CD4-positive, alpha-beta T cell treated with Interleukin-21 for 1 hour (primary cell): ENCODE data around the gene RAX.

Experiments
- DNase-seq: peaks from one replicate; pipeline ENCODE4 v3.0.0-alpha.2; 2020

RAX gene

DNA sequence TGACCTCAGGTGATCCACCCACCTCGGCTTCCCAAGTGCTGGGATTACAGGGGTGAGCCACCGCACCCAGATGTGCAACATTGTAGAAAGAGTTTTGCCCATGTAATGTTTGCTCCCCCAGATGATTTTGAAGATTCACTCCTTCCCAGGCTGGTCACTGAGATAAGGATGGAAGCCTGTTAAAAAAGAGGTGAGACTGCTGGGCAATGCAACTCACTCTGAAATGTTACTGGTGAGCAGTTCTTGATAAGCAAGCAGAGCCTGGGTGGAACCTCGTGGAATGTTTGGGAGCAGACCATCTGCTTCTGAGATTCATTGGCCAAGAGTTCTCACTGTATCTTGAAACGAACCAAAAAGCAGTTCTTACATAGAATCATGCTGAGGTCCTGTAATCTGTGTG lies 33.6 kb downstream of the RAX start:
- DNase-seq = no peak

DNA sequence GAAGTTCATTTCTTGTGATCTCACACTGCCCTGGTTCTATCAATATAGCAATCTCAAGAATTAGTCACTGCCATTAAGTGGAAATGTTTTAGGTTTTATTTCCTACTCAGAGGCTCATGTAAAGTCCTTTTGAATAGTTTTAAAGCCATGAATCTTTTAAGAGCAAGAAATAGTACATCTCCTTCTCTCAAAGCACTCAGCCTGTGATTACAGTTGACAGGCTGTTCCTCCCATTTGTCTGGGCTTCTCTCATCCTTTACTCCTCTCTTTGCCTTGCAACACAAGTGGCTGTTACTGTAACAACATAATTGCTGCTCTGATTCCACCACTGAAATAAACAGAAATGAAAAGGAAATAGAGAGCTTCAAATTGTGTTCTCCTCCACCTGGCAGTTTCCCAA lies 34.9 kb downstream of the RAX start:
- no peak for DNase-seq

DNA sequence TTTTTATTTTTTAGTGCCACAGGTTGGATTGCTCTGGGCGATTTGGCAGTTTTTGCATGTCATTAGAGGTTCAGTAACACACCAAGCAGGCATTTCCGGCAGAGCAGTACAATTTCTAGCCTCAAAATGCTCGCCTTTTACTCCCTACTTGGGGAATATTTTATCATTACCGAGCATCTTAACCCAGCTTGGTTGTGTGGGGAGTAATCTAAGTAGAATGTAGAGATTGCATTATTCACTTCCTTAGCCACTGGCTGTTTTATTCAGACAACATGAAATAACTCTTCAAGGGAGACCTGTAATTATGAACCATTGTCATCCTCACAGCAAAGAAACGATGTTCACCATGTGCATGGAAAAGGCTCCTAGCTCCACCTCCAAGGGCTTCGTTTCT lies 40.2 kb downstream of the RAX start:
- DNase-seq = no peak

DNA sequence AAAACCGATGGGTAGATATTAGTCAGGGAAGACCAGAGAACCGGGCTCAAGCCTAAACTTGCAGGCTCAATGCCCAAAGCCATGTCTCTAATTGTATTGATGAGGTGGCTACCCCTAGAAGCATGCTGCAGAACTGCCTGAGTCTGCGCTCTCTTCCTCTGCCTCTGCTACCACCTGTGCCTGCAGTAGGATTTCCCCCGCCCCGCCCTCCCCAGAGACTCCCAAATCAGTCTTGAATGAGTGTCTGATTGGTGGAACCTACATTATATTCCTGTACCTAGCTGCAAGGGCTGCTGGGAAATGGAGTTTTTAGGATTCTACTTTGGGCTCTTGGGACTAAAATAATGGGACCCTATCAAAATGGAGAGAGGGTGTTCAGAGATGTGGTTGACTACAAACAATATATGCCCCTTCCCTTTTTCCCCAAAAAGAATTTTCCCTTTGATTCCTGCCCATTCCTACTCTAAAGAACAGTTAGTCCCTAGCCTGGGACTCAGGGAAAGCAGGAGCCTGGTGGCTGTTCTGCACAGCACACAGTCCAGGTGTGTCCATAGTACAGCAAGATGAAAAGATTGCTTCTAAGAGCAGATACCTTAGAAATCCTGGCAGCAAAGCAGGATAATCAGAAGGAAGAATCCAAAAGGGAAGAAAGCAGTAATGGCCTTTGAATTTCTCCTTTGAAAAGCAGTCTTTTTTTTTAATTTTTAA lies 40.8 kb downstream of the RAX start:
- no peak for DNase-seq

DNA sequence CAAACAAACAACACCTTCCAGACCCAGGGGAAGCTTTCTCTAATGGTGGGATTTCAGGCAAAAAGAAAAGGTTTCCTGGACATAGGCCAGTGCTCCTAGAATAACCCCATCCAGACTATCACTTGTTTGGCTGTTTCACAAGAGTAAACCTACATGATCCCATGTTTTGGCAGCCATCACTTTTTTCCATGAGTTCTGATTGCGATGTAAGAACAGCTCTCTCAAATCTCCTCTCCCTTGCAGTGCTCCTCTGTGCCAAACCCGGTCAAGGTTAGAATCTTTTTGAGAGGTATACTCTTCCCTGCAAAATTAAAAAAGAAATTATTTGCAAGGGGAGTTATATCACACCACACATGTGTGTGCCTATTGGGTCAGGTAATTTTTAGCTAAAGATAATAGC lies 41.4 kb downstream of the RAX start:
- no peak for DNase-seq

DNA sequence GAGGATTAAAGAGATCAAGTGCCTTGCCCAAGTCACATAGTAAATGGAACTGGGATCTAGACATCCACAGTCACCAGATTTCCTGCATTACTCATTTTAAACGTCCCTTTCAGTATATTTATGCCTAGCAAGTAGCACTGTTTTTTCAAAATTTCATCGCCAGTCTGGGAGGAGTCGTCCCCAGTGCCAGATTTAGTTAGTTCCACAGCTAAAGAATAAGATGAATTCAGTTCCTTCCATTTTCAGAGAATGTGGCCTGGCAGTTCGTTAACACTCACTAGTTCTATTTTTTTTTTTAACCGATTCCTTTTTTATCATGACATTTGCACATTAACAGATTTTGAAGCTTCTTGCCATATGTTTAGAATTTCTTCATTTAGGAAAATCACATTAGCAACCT lies 42.1 kb downstream of the RAX start:
- DNase-seq = no peak

DNA sequence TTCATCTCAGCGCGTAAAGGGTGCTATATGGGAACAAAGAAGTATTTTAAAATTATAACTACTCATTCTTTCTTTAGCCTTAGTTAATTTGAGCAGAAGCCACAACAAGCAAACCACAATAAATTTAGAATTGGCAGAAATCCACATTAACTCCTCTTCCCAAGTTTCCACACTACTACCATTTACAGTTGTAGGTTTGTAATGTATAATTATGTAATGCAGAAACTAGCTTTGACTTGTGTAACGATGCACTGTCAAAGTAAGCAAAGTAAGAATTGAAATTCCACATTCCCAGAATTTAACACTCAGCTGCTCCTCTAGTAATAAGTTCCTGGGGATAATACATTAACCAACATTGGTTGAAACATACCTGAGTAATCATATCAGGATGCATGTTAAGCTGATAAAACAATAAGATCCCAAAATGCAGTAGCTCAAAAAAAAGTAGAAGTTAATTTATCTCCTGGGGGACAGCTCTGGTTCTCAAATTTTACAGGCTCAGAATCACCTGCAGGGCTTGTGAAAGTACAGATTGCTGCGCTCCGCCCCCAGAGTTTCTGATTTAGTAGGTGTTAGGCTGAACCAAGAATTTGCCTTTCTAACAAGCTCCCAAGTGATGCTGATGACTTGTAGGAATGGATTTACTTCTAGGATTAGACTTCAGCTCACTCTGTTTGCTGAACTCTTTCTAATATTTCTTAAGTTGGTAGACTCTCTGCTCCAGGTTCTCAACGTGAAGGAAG lies 43.4 kb downstream of the RAX start:
- DNase-seq = no peak

DNA sequence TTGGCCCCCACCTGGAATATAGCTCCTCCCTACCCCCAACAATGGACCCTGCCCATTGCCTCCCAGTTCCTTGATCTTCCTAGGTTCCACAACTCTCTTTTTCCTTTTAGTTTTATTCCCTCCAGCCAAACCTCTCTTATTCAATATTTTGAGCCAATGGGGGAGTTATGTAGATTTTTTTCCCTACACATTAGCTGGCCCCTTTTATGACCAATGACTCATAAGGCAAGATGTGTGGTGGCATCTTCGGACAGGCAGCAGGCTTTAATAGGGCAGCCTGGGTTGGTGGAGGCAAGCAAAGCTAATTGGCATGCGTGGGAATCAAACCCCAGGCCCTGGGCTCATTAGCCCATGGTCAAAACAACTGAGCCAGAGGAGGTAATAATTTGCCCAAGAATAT lies 44.1 kb downstream of the RAX start:
- no peak for DNase-seq

DNA sequence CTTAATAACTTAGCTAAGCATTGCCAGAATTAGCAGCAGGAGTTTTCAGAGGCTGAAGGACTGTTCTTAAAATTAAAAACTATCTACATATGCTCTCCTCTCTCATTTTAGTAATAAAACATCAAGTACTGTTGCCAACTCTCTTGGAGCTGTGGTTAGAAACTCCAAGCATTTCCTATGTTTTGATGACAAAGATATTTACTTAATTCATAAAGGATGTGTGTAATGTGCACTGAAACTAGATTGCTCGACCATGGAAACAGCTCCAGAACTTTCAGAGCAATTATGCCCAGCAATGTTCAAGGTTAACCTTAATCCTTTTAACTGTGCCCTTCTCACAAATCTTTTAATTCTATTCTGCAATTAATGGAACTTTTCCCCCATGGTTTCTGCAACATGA lies 44.9 kb downstream of the RAX start:
- no peak for DNase-seq

DNA sequence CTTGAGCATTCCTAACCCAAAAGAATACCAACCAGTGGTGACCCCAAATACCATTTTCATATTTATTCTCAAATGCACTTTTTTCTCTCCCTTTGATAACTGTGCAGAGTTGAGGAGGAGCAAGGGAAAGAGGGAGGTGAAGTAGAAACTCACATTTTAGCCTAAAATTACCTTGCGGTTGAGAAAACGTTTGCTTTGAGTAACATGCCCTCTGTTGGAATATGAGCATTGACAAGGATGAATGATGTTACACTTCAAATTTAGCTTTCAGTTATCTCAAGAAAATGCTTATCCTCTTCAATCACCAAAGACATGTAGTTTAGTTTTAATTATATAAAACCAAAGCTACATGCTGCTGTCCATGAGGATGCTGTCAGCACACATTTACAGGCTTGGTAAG lies 50.9 kb downstream of the RAX start:
- no peak for DNase-seq

DNA sequence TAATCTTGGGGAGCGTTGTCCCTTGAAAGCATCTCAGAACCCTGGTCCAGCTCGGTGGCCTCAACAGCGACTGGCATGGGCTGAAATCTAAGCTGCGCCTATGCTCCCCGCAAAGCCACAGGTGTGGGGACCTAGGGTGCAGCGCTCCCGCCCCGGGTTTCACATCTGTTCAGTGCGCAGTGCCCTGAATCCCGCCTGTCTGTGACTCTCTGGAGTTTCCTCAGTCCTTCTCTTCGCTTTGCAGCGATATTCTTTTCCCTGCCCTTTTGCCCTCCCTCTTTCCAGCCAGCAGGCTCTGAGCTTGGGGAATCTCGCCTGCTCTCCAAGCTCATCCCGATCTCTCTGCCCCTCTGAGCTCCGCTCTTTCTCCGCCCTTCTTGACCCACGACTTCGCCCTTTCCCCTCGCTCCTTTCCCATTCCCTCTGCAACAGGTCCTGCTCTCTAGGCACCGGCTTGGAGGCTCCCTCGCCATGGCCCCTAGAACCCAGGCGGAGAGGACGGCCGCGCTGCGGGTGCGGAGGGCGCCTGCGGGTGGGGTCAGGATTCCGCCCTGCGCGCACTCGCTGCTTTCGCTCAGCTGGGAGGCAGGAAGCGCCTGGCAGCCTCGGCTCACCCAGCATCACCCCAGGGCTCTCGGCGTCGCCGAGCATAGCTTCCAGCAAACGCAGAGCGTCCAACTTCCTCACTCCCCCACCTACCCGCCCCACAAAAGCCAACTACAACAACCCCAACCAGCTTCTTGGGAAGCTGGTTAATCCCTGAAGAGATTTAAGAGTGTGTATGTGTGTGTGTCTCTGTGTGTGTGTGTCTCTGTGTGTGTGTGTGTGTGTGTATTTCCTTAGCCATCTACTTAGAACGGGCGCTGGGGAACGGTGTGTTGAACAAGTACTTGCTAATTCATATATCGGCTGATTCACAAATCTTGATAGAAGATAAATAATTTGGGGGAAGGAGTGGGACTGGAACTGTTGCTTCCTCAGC lies 52.2 kb downstream of the RAX start:
- no peak for DNase-seq

DNA sequence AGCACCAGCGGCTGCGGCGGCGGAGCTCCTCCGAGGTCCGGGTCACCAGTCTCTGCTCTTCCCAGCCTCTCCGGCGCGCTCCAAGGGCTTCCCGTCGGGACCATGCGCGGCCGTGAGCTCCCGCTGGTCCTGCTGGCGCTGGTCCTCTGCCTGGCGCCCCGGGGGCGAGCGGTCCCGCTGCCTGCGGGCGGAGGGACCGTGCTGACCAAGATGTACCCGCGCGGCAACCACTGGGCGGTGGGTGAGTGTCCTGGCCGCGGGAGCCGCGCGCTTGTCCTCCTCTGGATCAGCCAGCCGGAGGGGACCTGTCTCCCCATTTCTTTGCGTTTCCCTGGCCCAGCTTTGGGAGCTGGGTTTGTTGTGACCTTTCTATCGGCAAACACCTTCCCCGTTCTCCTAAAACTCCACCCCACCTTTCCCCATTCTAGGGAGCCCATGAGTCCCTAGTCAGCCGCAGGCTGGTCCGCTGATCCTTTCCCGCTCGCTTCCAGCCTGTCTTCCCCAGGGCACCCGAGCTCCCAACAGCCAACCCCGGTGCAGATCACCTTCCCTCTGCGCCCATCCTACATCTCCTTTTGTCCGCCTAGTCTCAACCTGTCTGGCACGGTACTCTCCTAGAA lies 53.0 kb downstream of the RAX start:
- no peak for DNase-seq

DNA sequence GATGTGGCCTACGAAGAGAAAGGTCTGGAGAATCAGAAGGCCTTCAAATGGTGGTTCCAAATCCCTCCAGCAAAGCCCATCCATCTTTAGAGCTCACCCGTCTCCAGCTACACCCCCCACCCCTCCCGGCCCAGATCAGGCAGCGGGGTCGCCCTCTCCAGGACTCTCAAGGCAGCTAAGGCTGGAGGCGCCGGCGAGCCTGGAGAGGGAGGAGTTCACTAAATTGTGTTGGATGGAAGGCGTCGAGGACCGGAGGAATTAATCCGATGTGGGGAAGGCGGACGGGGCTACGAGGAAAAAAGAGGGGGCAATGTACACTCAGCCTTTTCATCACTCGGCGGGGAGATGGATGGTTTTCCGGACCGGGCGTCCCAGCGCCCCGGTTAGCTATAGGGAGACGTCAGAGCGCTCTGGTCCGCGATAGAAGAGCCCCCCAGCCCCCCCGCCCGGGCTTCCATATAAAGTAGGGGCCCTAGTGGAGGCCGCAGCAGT lies 53.5 kb downstream of the RAX start, which contains the start of gene GRP:
Gene GRP (plus strand): TSS at position 487 of the 492 bp plus-strand sequence. CDS start 108 bp downstream, outside the sequence.
- no peak for DNase-seq

DNA sequence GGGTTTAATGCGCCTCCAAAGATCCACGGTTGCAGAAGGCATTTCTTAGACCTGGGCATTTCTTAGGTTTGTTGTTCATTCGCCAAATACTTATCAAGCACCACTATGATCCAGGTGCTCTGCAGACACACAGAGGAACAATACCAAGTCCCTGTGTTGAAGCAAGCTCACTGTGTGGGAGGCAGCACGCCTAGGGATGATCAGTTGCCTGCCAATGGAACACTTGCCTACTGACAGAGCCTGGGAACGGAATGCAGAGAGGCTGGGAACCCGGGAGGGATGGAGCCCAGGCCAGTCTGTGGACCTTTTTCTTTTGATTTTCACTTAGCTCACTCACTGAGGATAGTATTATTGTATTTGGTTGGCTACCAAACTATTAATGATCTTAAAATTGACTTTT lies 55.2 kb downstream of the RAX start:
- DNase-seq = no peak
